CD4-positive, CD25-positive, alpha-beta regulatory T cell (primary cell): ENCODE results near the gene TREX2. TPM values are rescaled to one million over a fixed set of nuclear protein-coding genes. Genes with fewer than 3 reads are reported as not detected.
A peak's percentile ranks its signal among the peaks of the same experiment; 100 is the strongest.

ENCODE experiments used
- ATAC-seq, 2 donors: fragments of 150-1000 bp; cut with Tn5 transposase; one replicate each; pipeline ENCODE4 v1.10.0; 2021; ENCODE audit warnings: low read depth in 2 of 2, moderate number of reproducible peaks in 2 of 2, moderate library complexity in 1 of 2
- DNase-seq, 3 donors: peaks; one replicate each; pipeline versions ENCODE4 v3.0.0 to v3.0.0-alpha.2; 2012 to 2022; ENCODE audit warnings: mixed read lengths in 1 of 3
- H3K27ac ChIP-seq: one replicate; pipeline ENCODE4 v1.7.0; 2013; ENCODE audit warnings: mild to moderate bottlenecking, low read length; ENCODE audit not compliant: insufficient read depth, poor library complexity, severe bottlenecking
- H3K27me3 ChIP-seq: one replicate; pipeline ENCODE4 v1.7.0; 2013; ENCODE audit warnings: low read length; ENCODE audit not compliant: control insufficient read depth, insufficient read depth
- H3K36me3 ChIP-seq: one replicate; pipeline ENCODE4 v1.7.0; 2013; ENCODE audit warnings: mild to moderate bottlenecking, low read length, moderate library complexity; ENCODE audit not compliant: control insufficient read depth, insufficient read depth
- H3K4me1 ChIP-seq: 2 replicates; pipeline ENCODE4 v1.7.0; 2013; ENCODE audit warnings: mild to moderate bottlenecking, low read length; ENCODE audit not compliant: insufficient read depth, control insufficient read depth, poor library complexity, severe bottlenecking
- H3K4me3 ChIP-seq: one replicate; pipeline ENCODE4 v1.7.0; 2013; ENCODE audit warnings: low read depth, mild to moderate bottlenecking, low read length, moderate library complexity
- H3K9me3 ChIP-seq, 2 experiments: 1 replicate in 1 of 2; 2 replicates in 1 of 2; pipeline ENCODE4 v1.7.0; 2013; ENCODE audit warnings: low read length in 2 of 2, mild to moderate bottlenecking in 1 of 2, moderate library complexity in 1 of 2; ENCODE audit not compliant: control insufficient read depth in 2 of 2
- H3K27ac Mint-ChIP-seq, 3 donors: one replicate each; pipeline ENCODE4 v1.8.0; 2020 to 2022; ENCODE audit warnings: mild to moderate bottlenecking in 3 of 3, mixed read lengths in 3 of 3, moderate library complexity in 2 of 3
- H3K27me3 Mint-ChIP-seq: one replicate; pipeline ENCODE4 v1.8.0; 2022; ENCODE audit warnings: mild to moderate bottlenecking, mixed read lengths
- H3K36me3 Mint-ChIP-seq: one replicate; pipeline ENCODE4 v1.8.0; 2020; ENCODE audit warnings: mixed read lengths
- H3K4me1 Mint-ChIP-seq, 4 donors: one replicate each; pipeline ENCODE4 v1.8.0; 2020 to 2022; ENCODE audit warnings: mixed read lengths in 4 of 4, mild to moderate bottlenecking in 1 of 4
- H3K4me3 Mint-ChIP-seq, 4 donors: one replicate each; pipeline ENCODE4 v1.8.0; 2020 to 2022; ENCODE audit warnings: mild to moderate bottlenecking in 4 of 4, mixed read lengths in 4 of 4, moderate library complexity in 3 of 4
- H3K9me3 Mint-ChIP-seq, 7 donors: one replicate each; pipeline ENCODE4 v1.8.0; 2020 to 2022; ENCODE audit warnings: mixed read lengths in 7 of 7, mild to moderate bottlenecking in 3 of 7, moderate library complexity in 2 of 7
- polyA plus RNA-seq, 4 donors: library from polyadenylated mRNA; unstranded; fragments of 300-500 nt; fragmentation: Illumina TruSeq; gene quantifications; one replicate each; pipeline ENCODE4 v1.2.3, GENCODE V29; 2021
- total RNA-seq: library from RNA; stranded (reverse); gene quantifications from one replicate; pipeline ENCODE4 v1.2.3, GENCODE V29; 2022

Gene TREX2, protein sequence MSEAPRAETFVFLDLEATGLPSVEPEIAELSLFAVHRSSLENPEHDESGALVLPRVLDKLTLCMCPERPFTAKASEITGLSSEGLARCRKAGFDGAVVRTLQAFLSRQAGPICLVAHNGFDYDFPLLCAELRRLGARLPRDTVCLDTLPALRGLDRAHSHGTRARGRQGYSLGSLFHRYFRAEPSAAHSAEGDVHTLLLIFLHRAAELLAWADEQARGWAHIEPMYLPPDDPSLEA
- total RNA-seq (3.8 TPM), polyA plus RNA-seq (under 1 TPM; 0.30 to 1.00 (median 0.59) TPM)

DNA sequence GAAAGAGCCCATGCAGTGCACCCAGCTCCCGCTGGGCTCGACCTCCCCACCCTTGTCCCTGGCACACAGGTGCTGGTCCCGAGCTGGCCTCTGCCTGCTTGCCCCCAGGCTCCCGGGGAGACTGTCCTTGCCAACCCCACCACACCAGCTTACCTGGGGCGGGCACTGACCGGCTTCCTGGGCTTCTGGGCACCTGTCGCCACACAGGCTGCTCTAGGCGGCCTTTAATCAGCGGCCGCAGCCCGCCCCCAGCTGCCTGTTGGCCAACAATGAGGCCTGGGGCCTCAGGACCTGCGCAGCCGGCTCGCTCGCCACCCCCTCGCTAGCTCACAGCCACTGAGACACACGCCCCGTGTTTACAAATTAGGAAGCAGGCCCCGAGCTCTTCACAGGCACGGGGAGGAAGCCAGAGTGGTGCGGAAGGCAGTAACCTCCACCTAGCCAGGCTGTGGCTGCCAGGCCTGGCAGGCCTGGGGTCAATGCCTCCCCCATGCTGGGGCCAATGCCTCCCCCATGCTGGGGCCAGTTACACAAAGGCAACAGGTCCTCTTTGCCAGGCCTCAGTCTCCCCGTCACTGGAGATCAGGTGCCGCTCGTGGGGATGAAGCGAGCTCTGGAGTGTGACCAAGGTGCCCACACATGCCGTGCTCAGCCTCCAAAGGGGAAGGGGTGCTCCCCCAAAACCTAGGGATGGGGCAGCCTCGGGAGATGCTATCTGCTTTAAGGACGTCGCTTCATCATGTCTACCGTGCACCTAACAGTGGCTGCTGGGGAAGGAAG is at the start of gene TREX2:
Gene TREX2, minus strand, starts transcription at position 201 of the 780 bp plus-strand sequence. CDS start 626 bp downstream, outside the sequence.
- H3K4me1 Mint-ChIP-seq: no peaks in the 10 kb centered on the region
- Histone ChIP-seq H3K4me3 (no peak within 1 kb of the TSS), H3K27me3 (no peaks in the 10 kb centered on the region), H3K9me3 (no peaks in the 10 kb centered on the region), H3K4me1 (no peaks in the 10 kb centered on the region), H3K27ac (no peak within 1 kb of the TSS), H3K36me3 (no peaks in the 10 kb centered on the region)
- DNase-seq (no peak), ATAC-seq (no peak)
- H3K27me3 Mint-ChIP-seq: no peaks in the 10 kb centered on the region
- H3K9me3 Mint-ChIP-seq: peaks cover 0 to 1% (median 0%) of the 10 kb centered on the region in 7 donors
- H3K4me3 Mint-ChIP-seq: no peak within 1 kb of the TSS
- H3K36me3 Mint-ChIP-seq: no peaks in the 10 kb centered on the region
- H3K27ac Mint-ChIP-seq: peak within 1 kb of the TSS in 1 of 3 donors; percentile 43

DNA sequence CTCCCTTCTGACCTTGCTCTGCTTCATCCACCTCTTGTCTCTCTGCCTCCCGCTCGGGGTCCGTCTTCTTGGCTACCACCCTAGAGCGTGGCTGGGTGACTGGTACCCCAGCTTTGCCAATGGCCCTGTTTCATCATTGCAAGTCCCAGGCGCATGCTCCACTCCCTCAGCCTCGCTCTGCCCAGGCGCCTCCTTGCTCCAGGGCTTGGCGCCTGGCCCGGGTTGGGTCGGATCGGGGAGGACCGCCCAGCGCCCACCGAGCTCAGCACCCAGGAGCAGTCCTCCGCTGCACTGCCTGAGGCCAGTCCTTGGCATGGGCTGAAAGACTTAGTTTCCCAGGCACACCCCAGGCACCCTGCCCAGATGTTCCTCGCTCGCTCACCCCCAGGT is 49.5 kb upstream of the TREX2 start:
- Mint-ChIP-seq H3K4me1 (peaks cover 0 to 4% (median 0%) of the 10 kb centered on the region in 4 donors), H3K9me3 (no peaks in the 10 kb centered on the region), H3K27me3 (no peaks in the 10 kb centered on the region), H3K4me3 (no peak overlapping the region), H3K27ac (no peak overlapping the region), H3K36me3 (no peaks in the 10 kb centered on the region)
- no peaks in the 10 kb centered on the region for H3K4me1 ChIP-seq
- DNase-seq: no peak
- H3K27me3 ChIP-seq: no peaks in the 10 kb centered on the region
- no peaks in the 10 kb centered on the region for H3K36me3 ChIP-seq
- no peak overlapping the region for H3K27ac ChIP-seq
- no peak overlapping the region for H3K4me3 ChIP-seq
- no peak for ATAC-seq
- H3K9me3 ChIP-seq: no peaks in the 10 kb centered on the region

DNA sequence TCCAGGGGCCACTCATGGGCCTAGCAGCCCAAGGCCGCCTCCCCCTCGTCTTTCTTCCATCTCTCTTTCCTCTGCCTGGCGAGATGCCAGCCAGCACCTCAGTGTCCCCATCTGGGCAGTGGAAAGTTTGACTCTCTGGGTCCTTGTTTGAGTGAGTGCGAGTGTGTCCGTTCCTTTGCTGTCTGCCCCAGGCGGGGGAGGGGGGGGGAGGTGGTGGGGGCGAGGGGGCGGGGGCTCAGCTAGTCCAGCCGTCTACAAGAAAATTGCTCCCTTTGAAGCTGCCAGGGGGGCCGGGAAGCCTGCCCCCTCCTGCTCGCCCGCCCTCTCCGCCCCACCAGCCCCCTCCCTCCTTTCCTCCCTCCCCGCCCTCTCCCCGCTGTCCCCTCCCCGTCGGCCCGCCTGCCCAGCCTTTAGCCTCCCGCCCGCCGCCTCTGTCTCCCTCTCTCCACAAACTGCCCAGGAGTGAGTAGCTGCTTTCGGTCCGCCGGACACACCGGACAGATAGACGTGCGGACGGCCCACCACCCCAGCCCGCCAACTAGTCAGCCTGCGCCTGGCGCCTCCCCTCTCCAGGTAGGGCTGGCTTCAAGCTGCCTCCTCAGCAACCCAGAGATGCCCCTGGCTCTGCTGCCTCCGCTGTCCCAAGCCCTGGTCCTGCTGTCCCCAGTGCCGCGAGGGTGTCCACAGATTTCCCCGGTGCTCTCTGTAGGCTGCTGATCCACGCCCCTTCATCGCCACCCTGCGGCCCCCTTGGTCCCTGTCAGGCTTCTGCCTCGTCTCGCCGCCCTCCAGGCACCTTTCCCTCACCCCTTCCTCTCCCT is 48.9 kb upstream of the TREX2 start, which contains the start of gene BGN:
Gene BGN, plus strand, starts transcription at position 440 of the 821 bp plus-strand sequence. CDS start 9,652 bp downstream, outside the sequence.
- no peaks in the 10 kb centered on the region for H3K36me3 ChIP-seq
- Mint-ChIP-seq H3K4me3 (no peak within 1 kb of the TSS), H3K27me3 (no peaks in the 10 kb centered on the region), H3K9me3 (no peaks in the 10 kb centered on the region), H3K36me3 (no peaks in the 10 kb centered on the region), H3K27ac (no peak within 1 kb of the TSS), H3K4me1 (peaks cover 0 to 4% (median 0%) of the 10 kb centered on the region in 4 donors)
- no peaks in the 10 kb centered on the region for H3K27me3 ChIP-seq
- no peak within 1 kb of the TSS for H3K27ac ChIP-seq
- H3K4me3 ChIP-seq: no peak within 1 kb of the TSS
- no peaks in the 10 kb centered on the region for H3K4me1 ChIP-seq
- DNase-seq (no peak), ATAC-seq (no peak)
- no peaks in the 10 kb centered on the region for H3K9me3 ChIP-seq

DNA sequence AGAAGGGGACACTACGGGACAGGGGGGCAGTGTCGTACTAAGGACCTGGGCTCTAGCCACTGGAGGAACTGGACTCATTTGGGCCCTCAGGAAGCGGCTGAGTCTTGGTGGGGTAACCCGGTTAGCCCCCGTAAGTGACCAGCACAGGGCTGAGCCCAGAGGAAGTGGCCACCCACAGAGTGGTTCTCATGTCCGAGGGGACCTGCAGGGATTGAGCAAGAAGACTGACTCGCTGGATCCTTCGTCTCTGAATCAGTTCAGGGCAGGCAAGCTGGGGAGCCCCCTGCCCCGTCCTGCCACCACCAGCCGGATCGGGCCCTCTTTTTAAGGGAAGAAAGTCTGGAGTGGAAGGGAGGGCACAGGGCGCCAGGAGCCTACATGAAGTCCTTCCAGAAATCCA is 48.2 kb upstream of the TREX2 start:
- Histone ChIP-seq H3K4me1 (no peaks in the 10 kb centered on the region), H3K27ac (no peak overlapping the region), H3K9me3 (no peaks in the 10 kb centered on the region), H3K36me3 (no peaks in the 10 kb centered on the region), H3K4me3 (no peak overlapping the region), H3K27me3 (no peaks in the 10 kb centered on the region)
- Mint-ChIP-seq H3K4me1 (peaks cover 0 to 4% (median 0%) of the 10 kb centered on the region in 4 donors), H3K9me3 (no peaks in the 10 kb centered on the region), H3K27me3 (no peaks in the 10 kb centered on the region), H3K36me3 (no peaks in the 10 kb centered on the region), H3K4me3 (no peak overlapping the region), H3K27ac (no peak overlapping the region)
- DNase-seq: no peak
- ATAC-seq: no peak

DNA sequence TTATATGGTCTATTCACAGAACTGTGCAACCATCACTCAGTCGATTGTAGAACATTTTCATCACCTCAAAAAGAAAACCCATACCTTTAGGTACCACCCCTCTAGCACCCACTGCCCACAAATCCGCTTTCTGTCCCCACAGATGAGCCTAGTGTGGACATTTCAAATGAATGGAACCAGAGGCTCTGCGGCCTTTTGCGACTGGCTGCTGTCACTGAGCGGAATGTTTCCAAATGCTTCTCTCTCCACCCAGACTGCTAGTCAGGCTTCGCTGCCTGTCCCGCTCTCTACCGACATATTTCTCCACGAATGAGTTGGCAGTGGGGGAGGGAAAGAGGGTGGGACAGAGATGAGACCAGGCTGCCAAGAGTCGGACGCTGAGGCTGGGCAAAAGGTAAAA is 47.2 kb upstream of the TREX2 start:
- Mint-ChIP-seq H3K27ac (no peak overlapping the region), H3K4me1 (peaks cover 0 to 4% (median 0%) of the 10 kb centered on the region in 4 donors), H3K36me3 (no peaks in the 10 kb centered on the region), H3K27me3 (no peaks in the 10 kb centered on the region), H3K4me3 (no peak overlapping the region), H3K9me3 (no peaks in the 10 kb centered on the region)
- H3K9me3 ChIP-seq: no peaks in the 10 kb centered on the region
- no peak overlapping the region for H3K4me3 ChIP-seq
- H3K36me3 ChIP-seq: no peaks in the 10 kb centered on the region
- ATAC-seq (no peak), DNase-seq (no peak)
- no peak overlapping the region for H3K27ac ChIP-seq
- no peaks in the 10 kb centered on the region for H3K27me3 ChIP-seq
- no peaks in the 10 kb centered on the region for H3K4me1 ChIP-seq

DNA sequence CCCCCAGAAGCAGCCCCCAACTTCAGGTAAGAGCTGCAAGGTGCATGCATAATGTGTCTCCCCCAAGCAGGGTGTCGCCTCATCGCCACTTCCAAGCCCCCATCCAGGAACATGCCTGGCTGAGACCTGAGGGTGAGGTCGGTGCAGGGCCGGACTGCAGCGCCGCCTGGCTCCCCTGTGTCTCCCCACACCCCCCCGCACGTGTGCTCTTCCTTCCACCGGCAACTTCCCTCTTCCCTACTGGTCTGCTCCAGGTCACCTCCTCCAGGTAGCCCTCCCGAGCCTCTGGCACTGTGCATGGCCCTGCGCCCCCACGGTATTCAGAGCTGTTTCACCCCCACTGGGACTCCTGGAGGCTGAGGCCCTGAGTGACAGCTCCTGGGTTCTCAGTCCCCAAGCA is 46.7 kb upstream of the TREX2 start:
- no peaks in the 10 kb centered on the region for H3K9me3 Mint-ChIP-seq
- no peaks in the 10 kb centered on the region for H3K36me3 ChIP-seq
- no peak for ATAC-seq
- no peak for DNase-seq
- H3K27ac ChIP-seq: no peak overlapping the region
- H3K4me1 Mint-ChIP-seq: peaks cover 0 to 4% (median 0%) of the 10 kb centered on the region in 4 donors
- H3K4me3 ChIP-seq: no peak overlapping the region
- no peaks in the 10 kb centered on the region for H3K9me3 ChIP-seq
- H3K4me3 Mint-ChIP-seq: no peak overlapping the region
- H3K27me3 Mint-ChIP-seq: no peaks in the 10 kb centered on the region
- no peaks in the 10 kb centered on the region for H3K27me3 ChIP-seq
- no peaks in the 10 kb centered on the region for H3K36me3 Mint-ChIP-seq
- no peak overlapping the region for H3K27ac Mint-ChIP-seq
- H3K4me1 ChIP-seq: no peaks in the 10 kb centered on the region

DNA sequence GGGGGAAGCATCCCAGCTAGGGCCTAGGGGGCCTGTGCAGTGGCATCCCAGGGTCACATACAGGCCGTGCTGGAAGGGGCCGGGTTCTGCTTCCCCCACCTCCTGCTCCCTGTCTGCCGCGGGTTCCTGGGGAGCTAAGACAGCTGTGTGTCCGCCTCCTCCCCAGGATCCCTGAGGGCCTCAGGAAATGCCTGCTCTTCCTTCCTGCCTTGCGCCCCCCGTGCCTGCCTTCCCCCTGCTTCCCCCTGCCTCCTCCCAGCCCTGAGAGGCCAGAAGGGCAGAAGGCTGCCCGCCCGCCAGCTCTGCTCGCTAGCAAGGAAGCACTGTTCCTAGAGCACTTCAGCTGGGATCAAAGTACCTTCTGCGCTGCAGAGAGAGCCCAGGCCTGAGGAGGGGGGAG is 46.1 kb upstream of the TREX2 start:
- DNase-seq (no peak), ATAC-seq (no peak)
- no peaks in the 10 kb centered on the region for H3K9me3 Mint-ChIP-seq
- Histone ChIP-seq H3K9me3 (no peaks in the 10 kb centered on the region), H3K4me3 (no peak overlapping the region), H3K36me3 (no peaks in the 10 kb centered on the region), H3K4me1 (no peaks in the 10 kb centered on the region), H3K27ac (no peak overlapping the region), H3K27me3 (no peaks in the 10 kb centered on the region)
- H3K4me3 Mint-ChIP-seq: no peak overlapping the region
- no peaks in the 10 kb centered on the region for H3K36me3 Mint-ChIP-seq
- no peaks in the 10 kb centered on the region for H3K27me3 Mint-ChIP-seq
- H3K4me1 Mint-ChIP-seq: peaks cover 0 to 4% (median 0%) of the 10 kb centered on the region in 4 donors
- H3K27ac Mint-ChIP-seq: no peak overlapping the region
